ENCODE results near the gene FOXP3.

FOXP3 gene

GRCh38 chrX:49247916-49248811 lies 16.3 kb downstream of the FOXP3 start:
- no peak for DNase-seq

GRCh38 chrX:49247346-49247745 lies 17.2 kb downstream of the FOXP3 start:
- DNase-seq, result no peak

GRCh38 chrX:49246541-49246940 lies 18.0 kb downstream of the FOXP3 start:
- DNase-seq, result no peak

- no peak for DNase-seq
Observed at GRCh38 chrX:49244207-49244606, 20.3 kb downstream of the FOXP3 start.

- DNase-seq, result no peak
Observed at GRCh38 chrX:49243166-49243565, 21.3 kb downstream of the FOXP3 start.

GRCh38 chrX:49242545-49243066 lies 21.9 kb downstream of the FOXP3 start:
- DNase-seq, result no peak

GRCh38 chrX:49238735-49239134 lies 25.8 kb downstream of the FOXP3 start:
- DNase-seq, result no peak

- no peak for DNase-seq
Observed at GRCh38 chrX:49237060-49237459, 27.4 kb downstream of the FOXP3 start.

GRCh38 chrX:49233887-49234555 lies 30.5 kb downstream of the FOXP3 start:
- no peak for DNase-seq

GRCh38 chrX:49233176-49233575 lies 31.3 kb downstream of the FOXP3 start, which contains the start of gene CACNA1F:
TSS of gene CACNA1F (minus strand) at chrX:49233340. CDS start at chrX:49233309, 31 bp downstream.
- no peak for DNase-seq

GRCh38 chrX:49232525-49232924 lies 32.0 kb downstream of the FOXP3 start:
- no peak for DNase-seq

GRCh38 chrX:49231333-49232000 lies 33.0 kb downstream of the FOXP3 start:
- DNase-seq, result no peak

GRCh38 chrX:49230500-49231232 lies 33.8 kb downstream of the FOXP3 start:
- no peak for DNase-seq

- DNase-seq, result no peak
Observed at GRCh38 chrX:49228185-49228584, 36.3 kb downstream of the FOXP3 start.

GRCh38 chrX:49227726-49228125 lies 36.8 kb downstream of the FOXP3 start:
- DNase-seq, result no peak

- DNase-seq, result no peak
Observed at GRCh38 chrX:49226946-49227345, 37.6 kb downstream of the FOXP3 start.

GRCh38 chrX:49225858-49226257 lies 38.7 kb downstream of the FOXP3 start:
- no peak for DNase-seq

GRCh38 chrX:49221868-49222267 lies 42.6 kb downstream of the FOXP3 start:
- DNase-seq, result no peak

GRCh38 chrX:49220100-49220499 lies 44.4 kb downstream of the FOXP3 start:
- no peak for DNase-seq

GRCh38 chrX:49214996-49215526 lies 49.4 kb downstream of the FOXP3 start:
- no peak for DNase-seq

GRCh38 chrX:49214416-49214815 lies 50.1 kb downstream of the FOXP3 start:
- no peak for DNase-seq

GRCh38 chrX:49212861-49213260 lies 51.6 kb downstream of the FOXP3 start:
- no peak for DNase-seq

Data from NCI-H187 treated with DMSO at 0.1 percent for 48 hours (cell line).